ENCODE data around the gene MARK1.

GRCh38 chr1:220504329-220504728 lies 23.6 kb upstream of the MARK1 start:
- TF ChIP-seq TEAD4 (IDR thresholded peaks at IDR 0.05) = no peak
- TF ChIP-seq TAF1 (IDR thresholded peaks at IDR 0.05; ENCODE audit: low read depth) = no peak
- no peak for TF ChIP-seq YY1 (IDR thresholded peaks at IDR 0.05; ENCODE audit: low read depth)
- TF ChIP-seq REST (IDR thresholded peaks at IDR 0.05; ENCODE audit: low read depth) = no peak
- TF ChIP-seq EP300 (IDR thresholded peaks at IDR 0.05; ENCODE audit: borderline replicate concordance) = no peak
- no peak for TF ChIP-seq MAX (IDR thresholded peaks at IDR 0.05)
- TF ChIP-seq FOXM1 (IDR thresholded peaks at IDR 0.05; ENCODE audit: borderline replicate concordance, low read depth) = no peak
- TF ChIP-seq EGR1 (IDR thresholded peaks at IDR 0.05) = no peak
- no peak for TF ChIP-seq NFIC (IDR thresholded peaks at IDR 0.05)
- no peak for TF ChIP-seq CREB1 (IDR thresholded peaks at IDR 0.05; ENCODE audit: low read depth)
- no peak for TF ChIP-seq RAD21 (IDR thresholded peaks at IDR 0.05; ENCODE audit: low read depth)
- TF ChIP-seq CEBPB (IDR thresholded peaks at IDR 0.05) = no peak

All from Ishikawa (cell line).